HEK293 (cell line): ENCODE measurements around the gene HMGN4.

Experiments used
- ZFHX2 ChIP-seq: fragments of 450-650 bp; formaldehyde crosslinking; conservative IDR thresholded peaks from 2 replicates; pipeline ENCODE4 v1.5.1; 2016; ENCODE audit warnings: missing biosample characterization, missing genetic modification characterization
- ZFP37 ChIP-seq: fragments of 450-650 bp; formaldehyde crosslinking; IDR thresholded peaks from 2 replicates; pipeline ENCODE4 v1.5.1; 2016; ENCODE audit warnings: missing biosample characterization, missing genetic modification characterization
- ZNF24 ChIP-seq: fragments of 450-650 bp; formaldehyde crosslinking; IDR thresholded peaks from 2 replicates; pipeline ENCODE4 v1.5.1; 2016; ENCODE audit warnings: missing biosample characterization, missing genetic modification characterization
- ZNF624 ChIP-seq: fragments of 450-650 bp; formaldehyde crosslinking; IDR thresholded peaks from 2 replicates; pipeline ENCODE4 v1.5.1; 2017; ENCODE audit warnings: missing biosample characterization, missing genetic modification characterization
- ZNF830 ChIP-seq: fragments of 450-650 bp; IDR thresholded peaks from 2 replicates; pipeline ENCODE4 v1.5.0; 2018; ENCODE audit warnings: missing biosample characterization, missing genetic modification characterization, low read depth, mild to moderate bottlenecking, moderate library complexity
- TF ChIP-seq, protein P1 (sequence below): fragments of 450-650 bp; formaldehyde crosslinking; IDR thresholded peaks from 2 replicates; pipeline ENCODE4 v1.5.1; 2016; ENCODE audit warnings: missing biosample characterization, missing genetic modification characterization

- TF ChIP-seq ZNF624 (tag by site-specific recombination) (no peak), ZFP37 (tag by site-specific recombination) (peak; percentile 90; the same call in 1 of the 2 replicates), ZFHX2 (no peak), ZNF24 (peak; percentile 86; the same call in 1 of the 2 replicates), ZNF830 (tag by site-specific recombination) (peak; percentile 75)
- TF ChIP-seq, protein P1, sequence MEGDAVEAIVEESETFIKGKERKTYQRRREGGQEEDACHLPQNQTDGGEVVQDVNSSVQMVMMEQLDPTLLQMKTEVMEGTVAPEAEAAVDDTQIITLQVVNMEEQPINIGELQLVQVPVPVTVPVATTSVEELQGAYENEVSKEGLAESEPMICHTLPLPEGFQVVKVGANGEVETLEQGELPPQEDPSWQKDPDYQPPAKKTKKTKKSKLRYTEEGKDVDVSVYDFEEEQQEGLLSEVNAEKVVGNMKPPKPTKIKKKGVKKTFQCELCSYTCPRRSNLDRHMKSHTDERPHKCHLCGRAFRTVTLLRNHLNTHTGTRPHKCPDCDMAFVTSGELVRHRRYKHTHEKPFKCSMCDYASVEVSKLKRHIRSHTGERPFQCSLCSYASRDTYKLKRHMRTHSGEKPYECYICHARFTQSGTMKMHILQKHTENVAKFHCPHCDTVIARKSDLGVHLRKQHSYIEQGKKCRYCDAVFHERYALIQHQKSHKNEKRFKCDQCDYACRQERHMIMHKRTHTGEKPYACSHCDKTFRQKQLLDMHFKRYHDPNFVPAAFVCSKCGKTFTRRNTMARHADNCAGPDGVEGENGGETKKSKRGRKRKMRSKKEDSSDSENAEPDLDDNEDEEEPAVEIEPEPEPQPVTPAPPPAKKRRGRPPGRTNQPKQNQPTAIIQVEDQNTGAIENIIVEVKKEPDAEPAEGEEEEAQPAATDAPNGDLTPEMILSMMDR (tag by site-specific recombination), result peak; percentile 70
These were observed 30.7 kb downstream of the HMGN4 start for GRCh38 chr6:26568601-26569432.
